Inferior parietal cortex (tissue), 1 donor: Measurements from ENCODE around the gene TGM5.
"Not testable (repeated sequence)": the region's sequence is repeated elsewhere in the genome, so short reads cannot be mapped to it uniquely, and the experiment has no call there.

Experiments
- DNase-seq: peaks from one replicate; pipeline ENCODE4 v3.0.0-alpha.2; 2016; ENCODE audit errors: extremely low spot score

TGM5 gene

GRCh38 chr15:43266834-43267233 lies at the start of gene TGM5:
TGM5 (minus strand) TSS chr15:43266928; CDS start chr15:43266849, 79 bp downstream.
- no peak for DNase-seq

GRCh38 chr15:43314171-43314570 lies 47.4 kb upstream of the TGM5 start:
- DNase-seq, result no peak

- DNase-seq, result no peak
Observed at GRCh38 chr15:43312378-43312777, 45.6 kb upstream of the TGM5 start.

GRCh38 chr15:43302205-43302817 lies 35.6 kb upstream of the TGM5 start, which contains the start of gene TGM7:
TGM7 (minus strand) TSS chr15:43302255.
- no peak for DNase-seq

GRCh38 chr15:43299884-43300283 lies 33.2 kb upstream of the TGM5 start:
- no peak for DNase-seq

GRCh38 chr15:43299411-43299810 lies 32.7 kb upstream of the TGM5 start:
- DNase-seq, result no peak

GRCh38 chr15:43294091-43294706 lies 27.5 kb upstream of the TGM5 start:
- DNase-seq, result no peak

GRCh38 chr15:43293432-43293831 lies 26.7 kb upstream of the TGM5 start:
- no peak for DNase-seq

- DNase-seq, result no peak
Observed at GRCh38 chr15:43292375-43293078, 25.8 kb upstream of the TGM5 start.

- not testable (repeated sequence) for DNase-seq
Observed at GRCh38 chr15:43289656-43290055, 22.9 kb upstream of the TGM5 start.

GRCh38 chr15:43287254-43287653 lies 20.5 kb upstream of the TGM5 start:
- no peak for DNase-seq

- DNase-seq, result no peak
Observed at GRCh38 chr15:43286074-43286473, 19.3 kb upstream of the TGM5 start.

GRCh38 chr15:43285609-43286037 lies 18.9 kb upstream of the TGM5 start:
- peak; percentile 89 for DNase-seq

- no peak for DNase-seq
Observed at GRCh38 chr15:43283526-43283925, 16.8 kb upstream of the TGM5 start.

- DNase-seq, result no peak
Observed at GRCh38 chr15:43281926-43282602, 15.3 kb upstream of the TGM5 start.

GRCh38 chr15:43280996-43281395 lies 14.3 kb upstream of the TGM5 start:
- no peak for DNase-seq

GRCh38 chr15:43279496-43279895 lies 12.8 kb upstream of the TGM5 start:
- DNase-seq, result no peak

GRCh38 chr15:43278869-43279268 lies 12.1 kb upstream of the TGM5 start:
- DNase-seq, result no peak

- no peak for DNase-seq
Observed at GRCh38 chr15:43277901-43278300, 11.2 kb upstream of the TGM5 start.

GRCh38 chr15:43277231-43277823 lies 10.6 kb upstream of the TGM5 start:
- no peak for DNase-seq

- no peak for DNase-seq
Observed at GRCh38 chr15:43276563-43277200, 10.0 kb upstream of the TGM5 start.
